Measurements from ENCODE around the gene SMC1B. TPM values are rescaled to one million over a fixed set of nuclear protein-coding genes. Genes with fewer than 3 reads are reported as not detected.

SMC1B gene
- total and polyA plus RNA-seq, 4 donors = 0.02 to 0.05 TPM; not detected in 2

DNA sequence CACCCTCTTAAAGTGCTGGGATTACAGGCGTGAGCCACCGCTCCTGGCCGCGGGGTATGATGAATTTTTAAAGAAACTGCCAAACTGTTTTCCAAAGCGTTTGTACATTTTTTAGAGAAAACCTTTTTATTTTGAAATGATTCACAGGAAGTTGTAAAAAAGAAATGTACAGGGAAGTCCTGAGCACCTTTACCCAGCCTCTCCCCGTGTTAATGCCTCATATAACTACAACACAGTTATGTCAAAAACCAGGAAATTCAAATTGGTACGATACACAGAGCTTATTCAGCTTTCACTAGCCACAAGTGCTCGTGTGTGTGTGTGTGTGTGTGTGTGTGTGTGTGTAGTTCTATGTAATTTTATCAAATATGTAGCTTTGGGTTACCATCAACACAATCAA, 110.6 kb downstream of the SMC1B start:
- Histone ChIP-seq H3K27ac (ENCODE audit: low read depth in 1 of 2, low read length in 2 of 2) (no peak overlapping the region), H3K27me3 (ENCODE audit: control insufficient read depth in 4 of 4, insufficient read depth in 4 of 4, low read length in 3 of 4) (no peaks in the 10 kb centered on the region), H3K4me3 (ENCODE audit: low read depth in 1 of 3, low read length in 3 of 3) (no peak overlapping the region), H3K4me1 (ENCODE audit: control insufficient read depth in 4 of 4, insufficient read depth in 4 of 4, low read length in 3 of 4) (no peaks in the 10 kb centered on the region), H3K36me3 (ENCODE audit: control insufficient read depth in 4 of 4, insufficient read depth in 3 of 4, low read depth in 1 of 4, low read length in 3 of 4) (no peaks in the 10 kb centered on the region), H3K9me3 (ENCODE audit: control insufficient read depth in 4 of 4, low read length in 3 of 4) (no peaks in the 10 kb centered on the region), H3K9ac (ENCODE audit: low read depth in 1 of 2, low read length in 2 of 2) (no peak overlapping the region)
- TF ChIP-seq, protein P1, sequence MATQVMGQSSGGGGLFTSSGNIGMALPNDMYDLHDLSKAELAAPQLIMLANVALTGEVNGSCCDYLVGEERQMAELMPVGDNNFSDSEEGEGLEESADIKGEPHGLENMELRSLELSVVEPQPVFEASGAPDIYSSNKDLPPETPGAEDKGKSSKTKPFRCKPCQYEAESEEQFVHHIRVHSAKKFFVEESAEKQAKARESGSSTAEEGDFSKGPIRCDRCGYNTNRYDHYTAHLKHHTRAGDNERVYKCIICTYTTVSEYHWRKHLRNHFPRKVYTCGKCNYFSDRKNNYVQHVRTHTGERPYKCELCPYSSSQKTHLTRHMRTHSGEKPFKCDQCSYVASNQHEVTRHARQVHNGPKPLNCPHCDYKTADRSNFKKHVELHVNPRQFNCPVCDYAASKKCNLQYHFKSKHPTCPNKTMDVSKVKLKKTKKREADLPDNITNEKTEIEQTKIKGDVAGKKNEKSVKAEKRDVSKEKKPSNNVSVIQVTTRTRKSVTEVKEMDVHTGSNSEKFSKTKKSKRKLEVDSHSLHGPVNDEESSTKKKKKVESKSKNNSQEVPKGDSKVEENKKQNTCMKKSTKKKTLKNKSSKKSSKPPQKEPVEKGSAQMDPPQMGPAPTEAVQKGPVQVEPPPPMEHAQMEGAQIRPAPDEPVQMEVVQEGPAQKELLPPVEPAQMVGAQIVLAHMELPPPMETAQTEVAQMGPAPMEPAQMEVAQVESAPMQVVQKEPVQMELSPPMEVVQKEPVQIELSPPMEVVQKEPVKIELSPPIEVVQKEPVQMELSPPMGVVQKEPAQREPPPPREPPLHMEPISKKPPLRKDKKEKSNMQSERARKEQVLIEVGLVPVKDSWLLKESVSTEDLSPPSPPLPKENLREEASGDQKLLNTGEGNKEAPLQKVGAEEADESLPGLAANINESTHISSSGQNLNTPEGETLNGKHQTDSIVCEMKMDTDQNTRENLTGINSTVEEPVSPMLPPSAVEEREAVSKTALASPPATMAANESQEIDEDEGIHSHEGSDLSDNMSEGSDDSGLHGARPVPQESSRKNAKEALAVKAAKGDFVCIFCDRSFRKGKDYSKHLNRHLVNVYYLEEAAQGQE (IDR thresholded peaks at IDR 0.05) = no peak
- no peak for TF ChIP-seq TAF1 (conservative IDR thresholded peaks at IDR 0.05)
- no peak for TF ChIP-seq YY1 (IDR thresholded peaks at IDR 0.05)
- TF ChIP-seq, protein P2, sequence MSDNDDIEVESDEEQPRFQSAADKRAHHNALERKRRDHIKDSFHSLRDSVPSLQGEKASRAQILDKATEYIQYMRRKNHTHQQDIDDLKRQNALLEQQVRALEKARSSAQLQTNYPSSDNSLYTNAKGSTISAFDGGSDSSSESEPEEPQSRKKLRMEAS (IDR thresholded peaks at IDR 0.05) = no peak
- TF ChIP-seq, protein P3, sequence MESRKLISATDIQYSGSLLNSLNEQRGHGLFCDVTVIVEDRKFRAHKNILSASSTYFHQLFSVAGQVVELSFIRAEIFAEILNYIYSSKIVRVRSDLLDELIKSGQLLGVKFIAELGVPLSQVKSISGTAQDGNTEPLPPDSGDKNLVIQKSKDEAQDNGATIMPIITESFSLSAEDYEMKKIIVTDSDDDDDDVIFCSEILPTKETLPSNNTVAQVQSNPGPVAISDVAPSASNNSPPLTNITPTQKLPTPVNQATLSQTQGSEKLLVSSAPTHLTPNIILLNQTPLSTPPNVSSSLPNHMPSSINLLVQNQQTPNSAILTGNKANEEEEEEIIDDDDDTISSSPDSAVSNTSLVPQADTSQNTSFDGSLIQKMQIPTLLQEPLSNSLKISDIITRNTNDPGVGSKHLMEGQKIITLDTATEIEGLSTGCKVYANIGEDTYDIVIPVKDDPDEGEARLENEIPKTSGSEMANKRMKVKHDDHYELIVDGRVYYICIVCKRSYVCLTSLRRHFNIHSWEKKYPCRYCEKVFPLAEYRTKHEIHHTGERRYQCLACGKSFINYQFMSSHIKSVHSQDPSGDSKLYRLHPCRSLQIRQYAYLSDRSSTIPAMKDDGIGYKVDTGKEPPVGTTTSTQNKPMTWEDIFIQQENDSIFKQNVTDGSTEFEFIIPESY (IDR thresholded peaks at IDR 0.05) = no peak
- no peak for TF ChIP-seq HNF4G (IDR thresholded peaks at IDR 0.05)
- no peak for TF ChIP-seq GABPA (IDR thresholded peaks at IDR 0.05 in 1 of 2, conservative IDR thresholded peaks at IDR 0.05 in 1 of 2)
- TF ChIP-seq, protein P4, sequence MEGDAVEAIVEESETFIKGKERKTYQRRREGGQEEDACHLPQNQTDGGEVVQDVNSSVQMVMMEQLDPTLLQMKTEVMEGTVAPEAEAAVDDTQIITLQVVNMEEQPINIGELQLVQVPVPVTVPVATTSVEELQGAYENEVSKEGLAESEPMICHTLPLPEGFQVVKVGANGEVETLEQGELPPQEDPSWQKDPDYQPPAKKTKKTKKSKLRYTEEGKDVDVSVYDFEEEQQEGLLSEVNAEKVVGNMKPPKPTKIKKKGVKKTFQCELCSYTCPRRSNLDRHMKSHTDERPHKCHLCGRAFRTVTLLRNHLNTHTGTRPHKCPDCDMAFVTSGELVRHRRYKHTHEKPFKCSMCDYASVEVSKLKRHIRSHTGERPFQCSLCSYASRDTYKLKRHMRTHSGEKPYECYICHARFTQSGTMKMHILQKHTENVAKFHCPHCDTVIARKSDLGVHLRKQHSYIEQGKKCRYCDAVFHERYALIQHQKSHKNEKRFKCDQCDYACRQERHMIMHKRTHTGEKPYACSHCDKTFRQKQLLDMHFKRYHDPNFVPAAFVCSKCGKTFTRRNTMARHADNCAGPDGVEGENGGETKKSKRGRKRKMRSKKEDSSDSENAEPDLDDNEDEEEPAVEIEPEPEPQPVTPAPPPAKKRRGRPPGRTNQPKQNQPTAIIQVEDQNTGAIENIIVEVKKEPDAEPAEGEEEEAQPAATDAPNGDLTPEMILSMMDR (IDR thresholded peaks at IDR 0.05; ENCODE audit: low read depth, low read length, missing input control) = no peak
- TF ChIP-seq, protein P5, sequence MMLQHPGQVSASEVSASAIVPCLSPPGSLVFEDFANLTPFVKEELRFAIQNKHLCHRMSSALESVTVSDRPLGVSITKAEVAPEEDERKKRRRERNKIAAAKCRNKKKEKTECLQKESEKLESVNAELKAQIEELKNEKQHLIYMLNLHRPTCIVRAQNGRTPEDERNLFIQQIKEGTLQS (IDR thresholded peaks at IDR 0.05) = no peak
- TF ChIP-seq NR2F2 (IDR thresholded peaks at IDR 0.05) = no peak
- TF ChIP-seq FOXA1 (IDR thresholded peaks at IDR 0.05) = no peak
- TF ChIP-seq HNF4A (conservative IDR thresholded peaks at IDR 0.05) = no peak
- WGBS = 76% methylated on average over 8 of the region's 8 CpGs
- no peak for DNase-seq (ENCODE audit: low spot score)

DNA sequence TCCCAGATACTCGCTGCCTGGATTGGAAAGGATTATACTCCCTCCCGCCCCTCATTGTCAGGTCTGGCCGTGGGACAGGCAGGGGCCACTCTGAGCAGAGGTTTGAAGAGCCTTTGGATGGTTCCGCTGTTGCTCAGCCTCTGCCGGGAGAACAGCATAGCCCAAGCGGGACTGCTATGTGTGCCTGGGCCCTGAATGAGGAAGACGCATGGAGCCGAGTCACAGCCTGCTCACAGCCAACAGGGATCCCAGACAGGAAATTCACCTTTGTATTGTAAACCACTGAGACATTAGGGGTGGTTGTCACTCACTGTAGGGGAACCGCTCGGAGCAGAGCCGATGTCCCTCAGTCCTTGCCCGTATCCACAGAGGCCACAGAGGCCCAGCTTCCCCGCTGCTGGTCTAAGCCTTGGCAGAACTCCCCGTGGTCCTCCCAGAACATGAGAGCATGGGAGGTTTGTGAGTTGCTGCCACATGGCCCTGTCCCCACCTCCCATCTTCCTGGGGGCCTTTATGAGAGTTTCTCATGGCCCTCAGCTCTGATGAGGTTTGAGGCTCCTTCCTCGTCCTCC, 114.4 kb downstream of the SMC1B start:
- no peaks in the 10 kb centered on the region for H3K4me1 ChIP-seq (ENCODE audit: control insufficient read depth in 4 of 4, insufficient read depth in 4 of 4, low read length in 3 of 4)
- WGBS = 86% methylated on average over 15 of the region's 15 CpGs
- H3K4me3 ChIP-seq (ENCODE audit: low read depth in 1 of 3, low read length in 3 of 3) = no peak overlapping the region
- no peak for DNase-seq (ENCODE audit: low spot score)
- TF ChIP-seq FOXA1 (IDR thresholded peaks at IDR 0.05) = no peak
- TF ChIP-seq SP1 (IDR thresholded peaks at IDR 0.05) = no peak
- TF ChIP-seq, protein P3 (IDR thresholded peaks at IDR 0.05) = no peak
- TF ChIP-seq HNF4A (conservative IDR thresholded peaks at IDR 0.05) = no peak
- TF ChIP-seq, protein P2 (IDR thresholded peaks at IDR 0.05) = no peak
- TF ChIP-seq RAD21 (IDR thresholded peaks at IDR 0.05) = no peak
- TF ChIP-seq EGR1 (IDR thresholded peaks at IDR 0.05; ENCODE audit: low read depth in 2 of 2) = no peak
- TF ChIP-seq RXRA (IDR thresholded peaks at IDR 0.05) = no peak
- TF ChIP-seq TAF1 (conservative IDR thresholded peaks at IDR 0.05) = no peak
- TF ChIP-seq HNF4G (IDR thresholded peaks at IDR 0.05) = no peak
- TF ChIP-seq NR2F2 (IDR thresholded peaks at IDR 0.05) = no peak
- no peaks in the 10 kb centered on the region for H3K36me3 ChIP-seq (ENCODE audit: control insufficient read depth in 4 of 4, insufficient read depth in 3 of 4, low read depth in 1 of 4, low read length in 3 of 4)
- H3K9ac ChIP-seq (ENCODE audit: low read depth in 1 of 2, low read length in 2 of 2) = no peak overlapping the region
- H3K27me3 ChIP-seq (ENCODE audit: control insufficient read depth in 4 of 4, insufficient read depth in 4 of 4, low read length in 3 of 4) = no peaks in the 10 kb centered on the region
- no peak overlapping the region for H3K27ac ChIP-seq (ENCODE audit: low read depth in 1 of 2, low read length in 2 of 2)
- H3K9me3 ChIP-seq (ENCODE audit: control insufficient read depth in 4 of 4, low read length in 3 of 4) = no peaks in the 10 kb centered on the region
